Fibroblast of lung (primary cell): ENCODE measurements around the gene HHAT. TPM values are rescaled to one million over a fixed set of nuclear protein-coding genes. Genes with fewer than 3 reads are reported as not detected.

Source experiments
- DNase-seq, 2 donors: peaks; one replicate each; pipeline versions ENCODE4 v3.0.0 to v3.0.0-alpha.2; 2010; ENCODE audit warnings: low read depth in 2 of 2
- H2AFZ ChIP-seq: 2 replicates; pipeline ENCODE4 v1.5.1; 2012; ENCODE audit warnings: low read length, control low read depth, inconsistent platforms
- H3K27ac ChIP-seq: 2 replicates; pipeline ENCODE4 v1.5.1; 2011; ENCODE audit warnings: low read length, control low read depth; ENCODE audit not compliant: insufficient read depth
- H3K27me3 ChIP-seq: 2 replicates; pipeline ENCODE4 v1.5.1; 2011; ENCODE audit warnings: mild to moderate bottlenecking, low read length; ENCODE audit not compliant: control insufficient read depth, insufficient read depth
- H3K36me3 ChIP-seq: 2 replicates; pipeline ENCODE4 v1.5.1; 2011; ENCODE audit warnings: low read length; ENCODE audit not compliant: control insufficient read depth, insufficient read depth
- H3K4me1 ChIP-seq: 2 replicates; pipeline ENCODE4 v1.5.1; 2011; ENCODE audit warnings: low read length; ENCODE audit not compliant: control insufficient read depth, insufficient read depth; ENCODE audit errors: extremely low read depth
- H3K4me2 ChIP-seq: 2 replicates; pipeline ENCODE4 v1.5.1; 2011; ENCODE audit warnings: low read length, control low read depth; ENCODE audit not compliant: insufficient read depth; ENCODE audit errors: extremely low read depth
- H3K4me3 ChIP-seq, 4 experiments: fragments of 200-600 bp in 1 of 4; sonication (generic) in 1 of 4; replicated peaks in 1 of 4; 2 replicates each; pipeline ENCODE4 v1.5.1; 2011 to 2016; ENCODE audit warnings: low read length in 4 of 4, low read depth in 3 of 4, mild to moderate bottlenecking in 3 of 4, control low read depth in 2 of 4, inconsistent platforms in 1 of 4, mixed read lengths in 1 of 4; ENCODE audit not compliant: insufficient read depth in 1 of 4; ENCODE audit errors: control extremely low read depth in 1 of 4
- H3K79me2 ChIP-seq: 2 replicates; pipeline ENCODE4 v1.5.1; 2012; ENCODE audit warnings: mild to moderate bottlenecking, low read length, inconsistent platforms; ENCODE audit not compliant: control insufficient read depth, insufficient read depth
- H3K9ac ChIP-seq: 2 replicates; pipeline ENCODE4 v1.5.1; 2011; ENCODE audit warnings: mild to moderate bottlenecking, low read length, control low read depth; ENCODE audit not compliant: insufficient read depth
- H3K9me3 ChIP-seq: 2 replicates; pipeline ENCODE4 v1.5.1; 2012; ENCODE audit warnings: low read depth, low read length; ENCODE audit not compliant: control insufficient read depth, insufficient read depth
- H4K20me1 ChIP-seq: 2 replicates; pipeline ENCODE4 v1.5.1; 2011; ENCODE audit warnings: low read length; ENCODE audit not compliant: control insufficient read depth, insufficient read depth; ENCODE audit errors: extremely low read depth
- CTCF ChIP-seq, 2 donors: IDR thresholded peaks in 1 of 2; conservative IDR thresholded peaks in 1 of 2; 1 replicate in 1 of 2; 2 replicates in 1 of 2; pipeline ENCODE4 v1.5.1; 2011 to 2012; ENCODE audit warnings: low read length in 2 of 2, control low read depth in 1 of 2, inconsistent platforms in 1 of 2, low read depth in 1 of 2, mild to moderate bottlenecking in 1 of 2
- EZH2 ChIP-seq: IDR thresholded peaks from 2 replicates; pipeline ENCODE4 v1.5.1; 2012; ENCODE audit warnings: low read length, control low read depth, mild to moderate bottlenecking; ENCODE audit errors: missing control alignments
- polyA plus RNA-seq, 2 donors: library from polyadenylated mRNA; depleted of rRNA in 1 of 2; stranded (reverse) in 1 of 2; unstranded in 1 of 2; fragments of >200 nt; gene quantifications; 2 replicates each; pipeline ENCODE4 v1.2.1, GENCODE V29; 2011 to 2012; ENCODE audit warnings: missing spikeins in 1 of 2
- total RNA-seq: library from RNA; depleted of rRNA; stranded (reverse); fragments of >200 nt; gene quantifications from 2 replicates; pipeline ENCODE4 v1.2.1, GENCODE V29; 2014

Gene HHAT
- total and polyA plus RNA-seq, 2 donors (not counting 1 experiment from before 2014, with no cell fraction given): 3.6 to 4.8 TPM

DNA sequence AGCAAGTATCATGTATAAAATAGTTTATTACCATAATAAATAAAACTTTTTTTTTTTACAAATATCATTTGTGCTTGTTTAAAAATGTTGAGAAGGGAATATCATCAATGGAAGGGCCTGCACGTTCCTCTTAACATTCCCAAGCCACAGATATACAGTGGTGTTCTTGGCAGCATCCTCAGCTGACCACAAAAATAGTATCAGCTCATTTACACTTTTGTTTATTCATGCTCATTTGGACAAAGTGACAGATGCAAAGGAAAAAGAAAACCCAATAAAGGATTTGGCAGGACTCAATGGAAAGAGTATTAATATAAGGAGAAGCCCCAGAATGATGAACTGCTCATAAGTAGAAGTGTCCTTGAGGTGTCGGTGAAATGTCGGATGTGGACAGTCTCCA is 349.6 kb downstream of the HHAT start:
- Histone ChIP-seq H3K27me3 (no peaks in the 10 kb centered on the region), H4K20me1 (no peaks in the 10 kb centered on the region), H3K9me3 (no peaks in the 10 kb centered on the region), H3K4me2 (no peak overlapping the region), H3K79me2 (no peaks in the 10 kb centered on the region), H3K4me3 (no peak overlapping the region), H3K4me1 (no peaks in the 10 kb centered on the region), H3K9ac (no peak overlapping the region), H3K36me3 (no peaks in the 10 kb centered on the region), H2AFZ (no peak overlapping the region), H3K27ac (no peak overlapping the region)
- TF ChIP-seq CTCF (conservative IDR thresholded peaks at IDR 0.05 in 1 of 2, IDR thresholded peaks at IDR 0.05 in 1 of 2; ENCODE audit: low read depth in 1 of 2, low read length in 2 of 2): no peak
- no peak for TF ChIP-seq EZH2
- DNase-seq: no peak

DNA sequence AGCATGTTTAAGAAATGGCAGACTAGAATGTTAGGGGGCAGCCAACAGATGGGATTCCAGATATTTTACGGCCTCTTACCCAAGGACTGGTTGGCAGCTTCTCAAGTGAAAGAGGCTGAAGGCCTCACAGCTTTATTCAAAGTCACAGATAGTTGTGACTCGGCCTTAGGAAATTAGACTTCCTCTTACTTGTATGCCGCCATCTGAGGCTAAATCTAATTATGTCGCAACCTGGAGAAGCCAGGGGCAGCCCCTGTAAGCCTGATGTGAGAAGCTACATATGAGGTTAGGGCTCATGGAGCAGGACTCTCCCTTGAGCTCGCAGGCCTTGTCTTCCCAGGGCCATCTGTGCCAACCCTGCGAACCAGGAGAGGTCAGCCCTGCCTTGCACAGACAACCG is 352.5 kb downstream of the HHAT start:
- Histone ChIP-seq H3K27me3 (no peaks in the 10 kb centered on the region), H3K9me3 (no peaks in the 10 kb centered on the region), H3K27ac (no peak overlapping the region), H3K36me3 (no peaks in the 10 kb centered on the region), H3K9ac (no peak overlapping the region), H4K20me1 (no peaks in the 10 kb centered on the region), H3K79me2 (no peaks in the 10 kb centered on the region), H3K4me2 (no peak overlapping the region), H3K4me1 (no peaks in the 10 kb centered on the region), H2AFZ (no peak overlapping the region), H3K4me3 (no peak overlapping the region)
- TF ChIP-seq EZH2 (no peak), CTCF (conservative IDR thresholded peaks at IDR 0.05 in 1 of 2, IDR thresholded peaks at IDR 0.05 in 1 of 2; ENCODE audit: low read depth in 1 of 2, low read length in 2 of 2) (no peak)
- peak in 1 of 2 donors; percentile 6 for DNase-seq

GRCh38 chr1:210683403-210684047 is 354.8 kb downstream of the HHAT start:
- H3K9me3 ChIP-seq: no peaks in the 10 kb centered on the region
- no peaks in the 10 kb centered on the region for H4K20me1 ChIP-seq
- no peak overlapping the region for H3K9ac ChIP-seq
- DNase-seq: no peak
- no peaks in the 10 kb centered on the region for H3K79me2 ChIP-seq
- no peak overlapping the region for H3K4me2 ChIP-seq
- H3K4me3 ChIP-seq: no peak overlapping the region
- no peaks in the 10 kb centered on the region for H3K36me3 ChIP-seq
- no peaks in the 10 kb centered on the region for H3K27me3 ChIP-seq
- H3K4me1 ChIP-seq: peaks cover 3% of the 10 kb centered on the region
- H3K27ac ChIP-seq: no peak overlapping the region
- no peak overlapping the region for H2AFZ ChIP-seq
- no peak for TF ChIP-seq EZH2
- no peak for TF ChIP-seq CTCF (conservative IDR thresholded peaks at IDR 0.05 in 1 of 2, IDR thresholded peaks at IDR 0.05 in 1 of 2; ENCODE audit: low read depth in 1 of 2, low read length in 2 of 2)
